B cell (primary cell): ENCODE data around the gene HCFC1.

ENCODE experiments used
- CTCF ChIP-seq: fragments of 200-600 bp; IDR thresholded peaks from one replicate; pipeline ENCODE4 v1.8.0; 2022; ENCODE audit warnings: antibody characterized with exemption, mild to moderate bottlenecking
- EZH2 ChIP-seq: IDR thresholded peaks from 2 replicates; pipeline ENCODE4 v1.6.1; 2012; ENCODE audit warnings: borderline replicate concordance, low read depth, mild to moderate bottlenecking, moderate library complexity, low read length; ENCODE audit not compliant: insufficient read depth, poor library complexity, severe bottlenecking

- TF ChIP-seq CTCF (no peak), EZH2 (no peak)
Measured at GRCh38 chrX:153921070-153921469, 50.5 kb downstream of the HCFC1 start.
